Inferior parietal cortex (tissue), 1 donor: ENCODE data around the gene PHF21A.
"Not testable (repeated sequence)": the region's sequence is repeated elsewhere in the genome, so short reads cannot be mapped to it uniquely, and the experiment has no call there.

Source experiments
- DNase-seq: peaks from one replicate; pipeline ENCODE4 v3.0.0-alpha.2; 2016; ENCODE audit errors: extremely low spot score

The PHF21A gene

GRCh38 chr11:45904309-45904915 is 216.8 kb downstream of the PHF21A start:
- DNase-seq: no peak

- no peak for DNase-seq
These were observed 218.5 kb downstream of the PHF21A start for GRCh38 chr11:45902452-45903380.

GRCh38 chr11:45901626-45902025 is 219.6 kb downstream of the PHF21A start:
- peak; percentile 76 for DNase-seq

- peak; percentile 55 for DNase-seq
These were observed 220.2 kb downstream of the PHF21A start for GRCh38 chr11:45900916-45901617.

- DNase-seq: not testable (repeated sequence)
These were observed 221.0 kb downstream of the PHF21A start for GRCh38 chr11:45900175-45900800.

- peak; percentile 84 for DNase-seq
These were observed 221.6 kb downstream of the PHF21A start for GRCh38 chr11:45899448-45900174.

- no peak for DNase-seq
These were observed 222.2 kb downstream of the PHF21A start for GRCh38 chr11:45899086-45899447.

GRCh38 chr11:45897556-45897955 is 223.7 kb downstream of the PHF21A start:
- no peak for DNase-seq

- no peak for DNase-seq
These were observed 224.8 kb downstream of the PHF21A start for GRCh38 chr11:45896422-45896984.

- no peak for DNase-seq
These were observed 225.5 kb downstream of the PHF21A start for GRCh38 chr11:45895553-45896259.

GRCh38 chr11:45894555-45895247 is 226.6 kb downstream of the PHF21A start:
- no peak for DNase-seq

GRCh38 chr11:45892856-45893255 is 228.4 kb downstream of the PHF21A start:
- no peak for DNase-seq

GRCh38 chr11:45890886-45891550 is 230.2 kb downstream of the PHF21A start:
- DNase-seq: no peak

- DNase-seq: no peak
These were observed 231.3 kb downstream of the PHF21A start for GRCh38 chr11:45889966-45890365.

GRCh38 chr11:45889555-45889954 is 231.7 kb downstream of the PHF21A start:
- DNase-seq: no peak

- no peak for DNase-seq
These were observed 233.7 kb downstream of the PHF21A start for GRCh38 chr11:45887587-45887986.

- DNase-seq: no peak
These were observed 234.3 kb downstream of the PHF21A start for GRCh38 chr11:45886816-45887520.

GRCh38 chr11:45885921-45886721 is 235.1 kb downstream of the PHF21A start:
- DNase-seq: no peak
